Measurements from ENCODE around the gene SPATS2L. TPM values are rescaled to one million over a fixed set of nuclear protein-coding genes. Genes with fewer than 3 reads are reported as not detected.

Gene SPATS2L
- total RNA-seq, 1 experiment from 2014 or later = 47.3 TPM

DNA sequence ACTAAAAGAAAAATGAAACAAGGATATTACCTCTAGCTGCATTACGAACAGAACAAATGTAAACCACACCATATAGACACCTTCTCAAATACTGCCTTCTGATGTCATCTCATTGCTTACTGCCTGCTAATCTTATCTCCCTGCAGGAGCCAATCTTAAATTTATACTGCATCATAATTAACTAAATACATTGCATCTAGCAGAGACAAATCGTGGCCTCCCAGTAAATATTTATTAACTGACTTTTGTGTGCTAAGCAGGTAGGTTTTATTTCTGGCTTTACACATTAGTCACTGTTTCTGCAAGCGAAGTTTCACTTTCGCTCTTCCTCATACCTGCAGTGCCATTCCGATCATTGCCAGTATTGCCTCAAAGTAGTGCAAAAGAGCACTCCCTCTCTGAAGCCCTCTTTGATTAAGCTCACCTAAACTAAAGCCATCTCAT, 67.5 kb downstream of the SPATS2L start:
- Histone ChIP-seq H2BK5ac (ENCODE audit: insufficient read length, low read length) (no peak overlapping the region), H4K91ac (ENCODE audit: insufficient read length, low read depth, low read length) (no peak overlapping the region), H3K14ac (ENCODE audit: insufficient read depth, low read length) (no peak overlapping the region), H3K18ac (ENCODE audit: insufficient read length, low read depth, low read length) (no peak overlapping the region), H3K23me2 (ENCODE audit: insufficient read length, low read depth, low read length, poor library complexity, severe bottlenecking) (no peaks in the 10 kb centered on the region), H2BK12ac (ENCODE audit: insufficient read length, low read depth, low read length) (no peak overlapping the region), H2BK20ac (ENCODE audit: low read depth, low read length, poor library complexity, severe bottlenecking) (no peak overlapping the region), H3K23ac (ENCODE audit: insufficient read length, low read depth, low read length) (no peak overlapping the region), H3K4me1 (ENCODE audit: insufficient read depth, low read length) (peaks cover 14% of the 10 kb centered on the region; the same call in 1 of the 2 replicates), H2AK5ac (ENCODE audit: insufficient read length, low read length) (no peak overlapping the region), H3K4me2 (ENCODE audit: insufficient read depth, insufficient read length, low read length) (no peak overlapping the region), H4K5ac (ENCODE audit: insufficient read length, low read depth, low read length) (no peak overlapping the region), H3K56ac (ENCODE audit: insufficient read length, low read depth, low read length) (no peak overlapping the region), H3K79me2 (ENCODE audit: insufficient read depth, low read length) (peaks cover 13% of the 10 kb centered on the region), H2AFZ (ENCODE audit: low read length) (no peak overlapping the region), H3T11ph (ENCODE audit: low read length) (no peak overlapping the region), H2BK15ac (ENCODE audit: low read depth, low read length) (no peak overlapping the region), H3K27ac (ENCODE audit: insufficient read length, low read depth, low read length) (no peak overlapping the region), H3K27me3 (ENCODE audit: insufficient read depth, low read length) (no peaks in the 10 kb centered on the region), H4K20me1 (ENCODE audit: control insufficient read depth, insufficient read depth, insufficient read length) (no peaks in the 10 kb centered on the region), H3K9me3 (ENCODE audit: control insufficient read depth, low read depth, low read length) (no peaks in the 10 kb centered on the region), H3K79me1 (ENCODE audit: insufficient read depth, low read depth, low read length, poor library complexity, severe bottlenecking) (no peaks in the 10 kb centered on the region), H2BK120ac (ENCODE audit: low read depth, low read length, poor library complexity, severe bottlenecking) (no peak overlapping the region), H4K8ac (replicated peaks; ENCODE audit: insufficient read length, low read depth, low read length) (no peak overlapping the region), H3K9ac (ENCODE audit: extremely low read depth, insufficient read length, low read length) (no peak overlapping the region), H3K4ac (ENCODE audit: low read depth, low read length) (no peak overlapping the region)
- Mint-ChIP-seq H3K9me3 (no peaks in the 10 kb centered on the region), H3K27me3 (ENCODE audit: low read depth) (no peaks in the 10 kb centered on the region), H3K4me3 (no peak overlapping the region), H3K4me1 (peaks cover 43 to 50% of the 10 kb centered on the region in 2 experiments), H3K27ac (no peak overlapping the region), H3K36me3 (ENCODE audit: insufficient read depth in 1 of 3, low read depth in 3 of 3) (no peaks in the 10 kb centered on the region; a peak in 1 of 7 replicates)
- no CpG with 5 or more reads among the region's 5 CpGs for WGBS (ENCODE audit: extremely low coverage, insufficient read length, low lambda C conversion rate)
- no peak for DNase-seq
- TF ChIP-seq, protein P1, sequence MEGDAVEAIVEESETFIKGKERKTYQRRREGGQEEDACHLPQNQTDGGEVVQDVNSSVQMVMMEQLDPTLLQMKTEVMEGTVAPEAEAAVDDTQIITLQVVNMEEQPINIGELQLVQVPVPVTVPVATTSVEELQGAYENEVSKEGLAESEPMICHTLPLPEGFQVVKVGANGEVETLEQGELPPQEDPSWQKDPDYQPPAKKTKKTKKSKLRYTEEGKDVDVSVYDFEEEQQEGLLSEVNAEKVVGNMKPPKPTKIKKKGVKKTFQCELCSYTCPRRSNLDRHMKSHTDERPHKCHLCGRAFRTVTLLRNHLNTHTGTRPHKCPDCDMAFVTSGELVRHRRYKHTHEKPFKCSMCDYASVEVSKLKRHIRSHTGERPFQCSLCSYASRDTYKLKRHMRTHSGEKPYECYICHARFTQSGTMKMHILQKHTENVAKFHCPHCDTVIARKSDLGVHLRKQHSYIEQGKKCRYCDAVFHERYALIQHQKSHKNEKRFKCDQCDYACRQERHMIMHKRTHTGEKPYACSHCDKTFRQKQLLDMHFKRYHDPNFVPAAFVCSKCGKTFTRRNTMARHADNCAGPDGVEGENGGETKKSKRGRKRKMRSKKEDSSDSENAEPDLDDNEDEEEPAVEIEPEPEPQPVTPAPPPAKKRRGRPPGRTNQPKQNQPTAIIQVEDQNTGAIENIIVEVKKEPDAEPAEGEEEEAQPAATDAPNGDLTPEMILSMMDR (conservative IDR thresholded peaks at IDR 0.05) = no peak
